GM19025 (cell line): ENCODE results near the gene AMN1.
"Not testable (repeated sequence)": the region's sequence is repeated elsewhere in the genome, so short reads cannot be mapped to it uniquely, and the experiment has no call there.

Experiments used
- ATAC-seq: cut with Tn5 transposase; IDR thresholded peaks from one replicate; pipeline ENCODE4 v1.9.1; 2021; ENCODE audit warnings: mild to moderate bottlenecking, low read depth, moderate library complexity; ENCODE audit not compliant: unreplicated experiment

AMN1 gene

GRCh38 chr12:31728917-31729640 is at the start of gene AMN1:
Gene AMN1 (minus strand): TSS chr12:31729021. CDS start chr12:31729008, 13 bp downstream.
- ATAC-seq: peak; percentile 95

- no peak for ATAC-seq
These were observed 45.0 kb upstream of the AMN1 start for GRCh38 chr12:31773867-31774266.

- ATAC-seq: no peak
These were observed 44.5 kb upstream of the AMN1 start for GRCh38 chr12:31773223-31773750.

- no peak for ATAC-seq
These were observed 43.9 kb upstream of the AMN1 start for GRCh38 chr12:31772685-31773222.

GRCh38 chr12:31772186-31772585 is 43.4 kb upstream of the AMN1 start:
- ATAC-seq: no peak

- ATAC-seq: no peak
These were observed 39.2 kb upstream of the AMN1 start for GRCh38 chr12:31768046-31768445.

- ATAC-seq: no peak
These were observed 37.1 kb upstream of the AMN1 start for GRCh38 chr12:31765931-31766330.

- ATAC-seq: no peak
These were observed 31.0 kb upstream of the AMN1 start for GRCh38 chr12:31759632-31760459.

- ATAC-seq: not testable (repeated sequence)
These were observed 29.5 kb upstream of the AMN1 start for GRCh38 chr12:31758297-31758696.

- ATAC-seq: no peak
These were observed 28.2 kb upstream of the AMN1 start for GRCh38 chr12:31756977-31757420.

- ATAC-seq: no peak
These were observed 23.6 kb upstream of the AMN1 start for GRCh38 chr12:31752450-31752849.

GRCh38 chr12:31751085-31751484 is 22.3 kb upstream of the AMN1 start:
- no peak for ATAC-seq

- no peak for ATAC-seq
These were observed 21.9 kb upstream of the AMN1 start for GRCh38 chr12:31750747-31751039.

- peak; percentile 87 for ATAC-seq
These were observed 20.3 kb upstream of the AMN1 start for GRCh38 chr12:31749024-31749704.

- ATAC-seq: no peak
These were observed 16.4 kb upstream of the AMN1 start for GRCh38 chr12:31745242-31745641.

- ATAC-seq: not testable (repeated sequence)
These were observed 15.5 kb upstream of the AMN1 start for GRCh38 chr12:31744363-31744762.

- no peak for ATAC-seq
These were observed 14.1 kb upstream of the AMN1 start for GRCh38 chr12:31742891-31743290.

GRCh38 chr12:31740628-31741027 is 11.8 kb upstream of the AMN1 start:
- ATAC-seq: no peak

- ATAC-seq: no peak
These were observed 8.9 kb upstream of the AMN1 start for GRCh38 chr12:31737763-31738162.

GRCh38 chr12:31737345-31737744 is 8.5 kb upstream of the AMN1 start:
- no peak for ATAC-seq

GRCh38 chr12:31736472-31736871 is 7.7 kb upstream of the AMN1 start:
- no peak for ATAC-seq
